GM18502 (cell line): ENCODE measurements around the gene THSD7A.
A peak's percentile ranks its signal among the peaks of the same experiment; 100 is the strongest.

Experiments used
- ATAC-seq: cut with Tn5 transposase; IDR thresholded peaks from one replicate; pipeline ENCODE4 v1.9.1; 2021; ENCODE audit warnings: mild to moderate bottlenecking; ENCODE audit not compliant: unreplicated experiment, poor library complexity

The THSD7A gene

GRCh38 chr7:11358637-11359036, 473.4 kb downstream of the THSD7A start:
- no peak for ATAC-seq

GRCh38 chr7:11355399-11356005, 476.5 kb downstream of the THSD7A start:
- ATAC-seq: no peak

DNA sequence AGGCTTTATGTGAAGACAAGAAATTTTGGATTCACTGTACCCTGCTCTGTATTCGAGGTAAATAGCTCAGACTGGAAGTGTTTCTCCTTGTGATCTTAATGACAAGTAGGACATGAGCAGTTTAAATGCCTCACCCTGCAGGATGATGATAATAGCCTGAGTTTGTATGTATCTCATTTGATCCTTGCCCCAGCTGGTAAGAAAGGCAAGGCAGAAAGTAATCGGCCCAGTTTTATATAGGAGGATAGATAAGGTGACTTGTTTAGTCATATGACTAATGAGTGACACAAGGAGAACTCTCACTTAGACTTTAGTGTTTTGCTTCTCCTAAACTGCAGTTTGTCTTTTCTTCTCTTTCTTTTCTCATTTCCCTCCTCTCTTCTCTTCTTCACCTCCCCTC, 485.7 kb downstream of the THSD7A start:
- ATAC-seq: no peak

DNA sequence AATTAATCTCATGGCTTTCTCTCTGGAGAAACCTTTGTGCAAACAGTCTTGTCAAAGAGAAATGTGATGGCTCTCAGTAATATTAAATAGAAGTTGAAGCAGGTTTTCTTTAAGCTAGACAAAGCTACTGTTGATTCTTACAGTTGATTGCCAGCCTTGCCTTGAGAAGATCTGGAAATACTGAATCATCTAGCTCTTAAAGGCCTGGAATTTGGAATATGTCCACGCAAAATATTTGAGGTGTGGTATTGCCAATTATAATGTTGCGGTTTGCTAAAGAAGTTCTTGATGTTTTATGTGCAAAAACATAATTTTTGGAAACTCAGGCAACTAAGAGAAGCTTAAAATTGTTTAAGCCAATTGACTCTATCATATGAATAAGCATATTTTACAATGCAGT, 486.4 kb downstream of the THSD7A start:
- ATAC-seq: no peak

DNA sequence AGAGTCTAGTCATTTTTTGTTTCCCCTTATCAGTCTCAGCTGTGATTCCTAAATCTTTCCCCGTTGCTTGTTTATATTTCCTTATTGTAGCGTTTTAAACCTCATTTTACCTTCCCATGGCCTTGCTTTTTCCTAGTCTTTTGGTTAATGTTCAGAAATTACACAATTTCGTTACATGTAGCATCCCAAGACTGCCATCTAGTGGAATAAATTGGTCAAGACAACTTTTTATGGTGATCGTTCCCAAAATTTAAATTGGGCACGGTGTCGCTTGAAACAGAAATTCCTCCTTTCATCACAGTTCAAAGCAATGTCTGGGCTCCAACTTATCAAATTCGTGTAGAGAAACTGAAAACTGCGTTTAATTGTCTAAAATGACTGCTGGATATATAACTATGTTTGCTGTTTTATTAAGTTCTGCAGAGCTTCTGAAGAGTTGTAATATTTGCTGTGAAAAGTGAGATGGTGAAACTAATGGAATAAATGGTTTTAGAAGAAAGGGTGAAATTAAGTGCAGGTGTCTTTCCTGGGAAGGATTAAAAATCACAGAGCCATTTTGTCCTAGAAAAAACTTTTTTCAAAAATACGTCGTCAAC, 488.1 kb downstream of the THSD7A start:
- peak; percentile 49 for ATAC-seq

DNA sequence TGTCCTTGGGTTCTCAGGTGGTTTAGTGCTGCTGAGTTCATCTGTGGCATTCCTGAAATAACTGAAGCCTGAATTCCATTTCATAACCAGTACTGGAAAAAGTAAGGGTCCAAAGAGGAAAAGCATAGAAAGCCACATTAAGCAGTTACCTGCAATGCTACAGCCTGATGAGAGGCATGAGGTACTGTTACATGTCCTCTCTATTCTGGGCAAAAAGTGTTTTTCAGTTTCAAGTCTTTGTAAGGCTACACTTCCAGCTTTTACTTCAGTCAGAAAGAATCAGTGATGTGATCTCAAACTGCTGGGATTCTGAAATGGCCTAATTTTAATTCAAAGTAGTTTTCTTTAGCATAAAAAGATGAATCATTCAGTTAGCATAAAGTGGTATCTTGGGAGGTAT, 488.9 kb downstream of the THSD7A start:
- peak; percentile 47 for ATAC-seq

DNA sequence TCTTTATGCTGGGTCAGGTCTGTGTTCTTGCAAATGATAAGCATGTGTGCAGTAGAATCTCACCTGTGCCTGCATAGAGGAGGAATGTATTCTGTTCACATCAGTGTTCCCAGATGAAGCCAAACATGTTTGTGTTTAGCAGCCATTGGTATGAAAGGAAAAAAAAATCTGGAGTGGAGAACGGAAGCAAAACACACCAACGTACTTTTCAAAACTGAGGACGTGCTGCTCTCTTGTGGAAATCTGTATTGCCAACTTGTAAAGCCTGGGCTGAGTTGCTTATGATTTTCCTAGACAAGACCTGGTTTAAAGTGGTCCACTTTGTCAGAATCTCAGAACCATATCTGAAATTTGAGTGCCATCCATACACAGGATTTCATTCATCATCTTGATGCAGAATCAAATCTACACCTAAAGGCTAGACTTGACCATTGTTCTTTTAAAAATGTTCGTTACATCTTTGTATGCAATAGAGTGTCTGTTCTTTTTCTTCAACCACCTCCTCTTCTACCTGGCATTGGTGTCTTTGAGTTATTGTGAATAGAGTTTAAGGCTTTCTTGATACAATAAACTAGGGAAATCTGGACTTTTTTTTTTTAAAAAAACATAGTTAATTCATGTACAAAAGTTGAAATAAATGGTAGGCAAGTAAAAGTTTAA, 490.6 kb downstream of the THSD7A start:
- ATAC-seq: peak; percentile 51

GRCh38 chr7:11336432-11336831, 495.6 kb downstream of the THSD7A start:
- no peak for ATAC-seq

DNA sequence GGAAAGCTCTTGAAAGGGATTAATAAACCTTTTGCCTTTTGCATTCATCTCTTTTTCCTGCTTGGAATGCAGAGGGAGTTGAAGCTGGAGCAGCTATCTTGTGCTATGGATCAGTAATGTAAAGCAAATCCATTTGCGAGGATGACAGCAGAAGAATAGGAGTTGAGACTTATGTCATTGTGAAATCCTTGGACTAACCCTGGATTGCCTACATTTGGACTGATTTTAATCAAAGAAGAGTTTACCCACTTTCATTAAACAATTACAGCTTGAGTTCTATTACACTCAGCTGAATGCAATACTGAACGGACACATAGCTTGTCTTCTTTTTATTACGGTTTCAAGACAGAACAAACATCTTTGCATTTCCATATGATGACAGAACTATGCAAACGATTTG, 496.1 kb downstream of the THSD7A start:
- no peak for ATAC-seq

DNA sequence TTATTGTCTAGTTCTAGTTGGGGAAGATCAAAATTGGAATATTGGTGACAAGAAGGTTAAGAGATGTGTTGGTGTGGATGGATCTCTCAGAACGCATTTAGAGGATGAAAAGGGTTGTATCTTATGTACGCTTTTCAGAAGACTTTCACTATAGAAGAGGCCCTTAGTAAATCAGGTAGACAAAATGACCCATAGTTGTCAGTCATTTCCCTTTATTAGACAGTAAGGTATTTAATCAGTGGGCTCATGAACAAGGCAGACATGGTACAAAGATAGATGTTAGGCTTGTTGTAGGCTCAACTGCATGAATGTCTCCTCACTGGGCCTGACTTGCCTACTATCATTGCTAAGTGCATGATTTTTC, 499.2 kb downstream of the THSD7A start:
- peak; percentile 38 for ATAC-seq

DNA sequence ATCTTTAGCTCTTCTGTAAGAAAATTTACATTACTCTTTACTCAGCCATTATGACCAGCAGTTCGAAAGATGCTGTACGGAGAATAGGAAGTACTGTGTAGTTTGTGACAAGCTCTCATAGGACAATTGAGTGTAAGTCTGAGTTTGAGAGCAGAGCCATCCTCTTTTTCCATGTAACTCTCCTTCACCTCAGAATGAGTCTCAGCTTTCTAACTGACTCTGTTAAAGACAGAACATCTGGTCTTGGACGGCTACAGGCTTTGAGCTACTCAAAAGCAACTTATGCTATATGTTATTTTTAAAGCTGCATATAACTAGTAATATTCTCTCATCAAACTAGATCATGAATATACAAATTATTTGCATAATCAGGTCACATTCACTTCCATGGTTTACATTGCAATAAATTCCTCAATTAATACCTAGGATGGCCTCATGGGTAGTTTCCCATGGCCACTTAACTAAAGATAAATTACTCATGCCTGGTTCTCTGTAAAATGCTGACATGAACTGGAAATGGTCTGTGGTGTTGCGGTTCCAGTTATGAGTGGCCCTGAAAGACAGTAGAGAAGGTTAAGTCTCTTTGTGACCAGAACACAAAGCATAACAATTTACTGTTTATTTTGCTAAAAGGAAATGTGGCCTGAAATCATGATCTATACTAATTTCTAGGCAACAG, 499.7 kb downstream of the THSD7A start:
- peak; percentile 95 for ATAC-seq

DNA sequence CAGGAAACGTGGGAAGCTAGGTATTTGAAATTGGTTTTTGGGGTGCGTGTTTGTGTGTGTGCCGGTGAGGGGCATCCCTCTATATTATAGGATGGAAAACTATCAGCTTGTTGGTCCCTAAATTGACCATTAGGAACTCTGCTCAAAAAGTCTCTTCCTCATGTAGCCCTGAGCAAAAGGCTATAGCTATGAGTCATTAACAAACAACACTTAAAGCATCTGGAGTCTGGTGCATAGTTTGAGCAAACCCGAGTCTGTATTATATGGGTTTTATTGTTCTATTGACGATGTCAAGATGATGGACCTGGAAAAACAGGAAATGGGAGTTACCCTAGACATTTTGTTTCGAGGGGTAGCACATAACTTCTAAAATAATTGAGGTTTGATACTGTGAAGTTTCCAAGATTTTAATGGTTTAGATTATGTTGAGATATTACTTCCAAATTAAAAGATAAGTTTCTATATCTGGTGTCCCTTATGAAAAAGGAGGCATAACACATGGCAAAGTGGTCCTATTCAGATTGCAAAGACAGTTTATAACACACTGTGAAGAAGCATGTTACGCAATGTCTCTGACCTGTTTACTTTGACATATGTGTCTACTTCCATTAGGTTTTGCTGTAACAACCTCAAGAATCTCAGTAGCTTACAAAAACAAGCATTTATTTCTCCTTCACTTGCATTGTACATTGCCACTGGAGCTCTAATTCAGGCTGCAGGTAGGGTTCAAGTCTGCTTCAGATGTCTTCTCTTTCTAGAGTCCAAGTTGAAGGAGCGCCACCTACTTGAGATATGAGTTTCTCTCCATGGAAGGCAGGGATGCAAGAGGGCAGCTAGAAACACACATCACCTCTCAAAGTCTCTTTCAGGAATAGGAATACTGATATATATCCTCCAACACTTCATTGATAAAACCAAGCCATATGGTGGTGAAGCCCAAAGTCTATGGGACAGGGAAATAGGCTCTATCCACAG, 500.6 kb downstream of the THSD7A start:
- no peak for ATAC-seq

DNA sequence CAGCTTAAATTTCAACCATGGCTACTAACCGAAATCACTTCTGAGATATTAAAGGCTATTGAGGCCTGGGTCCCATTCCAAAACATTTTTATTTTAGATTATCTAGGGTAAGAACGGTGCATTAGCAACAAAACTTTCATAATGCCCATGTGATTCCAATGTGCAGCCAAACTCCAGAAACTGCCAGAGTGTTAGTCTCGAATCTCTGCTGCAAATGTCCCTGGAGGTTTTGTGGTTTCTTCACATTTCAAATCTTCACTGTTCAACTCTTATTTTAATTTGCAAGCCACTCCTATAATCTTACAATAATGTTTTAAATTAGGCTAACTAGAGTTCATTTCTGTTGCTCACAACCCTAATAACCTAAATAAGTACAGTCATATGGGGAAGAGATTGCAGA, 501.3 kb downstream of the THSD7A start:
- ATAC-seq: no peak

DNA sequence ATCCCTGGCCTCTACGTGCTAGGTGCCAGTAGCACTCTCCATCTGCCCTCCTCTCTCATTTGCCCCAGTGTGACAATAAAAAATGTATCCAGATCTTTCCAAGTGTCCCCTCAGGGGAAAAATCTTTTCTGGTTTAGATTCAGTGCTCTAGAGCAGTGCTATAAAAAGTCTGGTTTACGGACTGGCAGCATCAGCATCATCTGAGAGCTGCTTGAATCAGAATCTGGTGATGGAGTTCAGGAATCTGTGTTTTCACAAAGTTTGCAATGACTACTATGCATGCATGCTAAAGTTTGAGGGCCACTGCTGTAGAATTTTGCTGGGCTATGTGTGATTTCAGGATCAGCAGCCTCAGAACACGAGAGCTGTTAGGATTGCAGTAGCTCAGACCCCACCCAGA, 501.8 kb downstream of the THSD7A start:
- no peak for ATAC-seq

GRCh38 chr7:11329626-11330025, 502.4 kb downstream of the THSD7A start:
- ATAC-seq: no peak

DNA sequence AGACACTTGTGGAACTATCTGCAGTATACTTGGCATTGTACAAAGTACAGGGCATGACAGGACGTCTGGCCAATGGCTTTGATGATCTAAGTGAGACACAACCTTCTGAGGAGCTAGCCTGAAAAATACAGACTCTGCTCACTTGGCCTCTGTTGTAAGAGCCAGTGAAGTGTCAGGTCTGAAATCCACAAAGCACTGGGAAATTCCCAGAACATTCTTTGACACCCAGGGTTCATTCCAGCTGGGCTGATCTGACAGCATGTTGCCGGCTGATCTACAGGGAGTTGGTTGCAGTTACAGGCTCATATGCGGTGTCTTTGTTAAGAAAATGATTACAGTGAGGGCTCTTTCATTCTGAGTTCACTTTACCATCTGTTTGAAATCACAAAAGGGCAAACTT, 503.7 kb downstream of the THSD7A start:
- no peak for ATAC-seq

GRCh38 chr7:11327633-11328032, 504.4 kb downstream of the THSD7A start:
- ATAC-seq: no peak
